Measurements from ENCODE around the gene NECAP2.

Gene NECAP2

GRCh38 chr1:16440470-16441281 is at the start of gene NECAP2:
TSS of gene NECAP2 (plus strand) at chr1:16440724. CDS start at chr1:16440762, 38 bp downstream.
- peak; percentile 52 for DNase-seq (ENCODE audit: low read depth, low spot score)
- peak; percentile 98 for TF ChIP-seq POLR2AphosphoS5 (IDR thresholded peaks at IDR 0.05; ENCODE audit: borderline replicate concordance, low read depth, low read length)
- no peak for TF ChIP-seq EZH2 (IDR thresholded peaks at IDR 0.05)
- peak within 1 kb of the TSS; percentile 89 for H3K4me3 ChIP-seq
- H3K36me3 ChIP-seq (ENCODE audit: insufficient read depth, low read length) = peaks cover 19% of the 10 kb centered on the region; the same call in 1 of the 2 replicates
- peak within 1 kb of the TSS; percentile 92 for H3K9ac ChIP-seq (ENCODE audit: insufficient read length)
- H3K27ac ChIP-seq = peak within 1 kb of the TSS; percentile 74; the same call in 1 of the 2 replicates
- no peaks in the 10 kb centered on the region for H3K9me3 ChIP-seq (ENCODE audit: low read depth, low read length)

GRCh38 chr1:16391411-16391810 is 49.1 kb upstream of the NECAP2 start:
- H3K4me3 ChIP-seq = no peak overlapping the region
- H3K9me3 ChIP-seq (ENCODE audit: low read depth, low read length) = no peaks in the 10 kb centered on the region
- H3K27ac ChIP-seq = no peak overlapping the region
- H3K9ac ChIP-seq (ENCODE audit: insufficient read length) = no peak overlapping the region
- no peak for DNase-seq (ENCODE audit: low read depth, low spot score)
- peaks cover 43% of the 10 kb centered on the region for H3K36me3 ChIP-seq (ENCODE audit: insufficient read depth, low read length)
- TF ChIP-seq POLR2AphosphoS5 (IDR thresholded peaks at IDR 0.05; ENCODE audit: borderline replicate concordance, low read depth, low read length) (no peak), FOXP2 (optimal IDR thresholded peaks at IDR 0.05; ENCODE audit: control extremely low read depth, extremely low read length, insufficient read depth) (no peak), EZH2 (IDR thresholded peaks at IDR 0.05) (no peak)

GRCh38 chr1:16392740-16393569 is 47.6 kb upstream of the NECAP2 start:
- peaks cover 49% of the 10 kb centered on the region for H3K36me3 ChIP-seq (ENCODE audit: insufficient read depth, low read length)
- H3K4me3 ChIP-seq = no peak overlapping the region
- TF ChIP-seq FOXP2 (optimal IDR thresholded peaks at IDR 0.05; ENCODE audit: control extremely low read depth, extremely low read length, insufficient read depth) = no peak
- no peak for TF ChIP-seq EZH2 (IDR thresholded peaks at IDR 0.05)
- no peak for TF ChIP-seq POLR2AphosphoS5 (IDR thresholded peaks at IDR 0.05; ENCODE audit: borderline replicate concordance, low read depth, low read length)
- no peak overlapping the region for H3K9ac ChIP-seq (ENCODE audit: insufficient read length)
- no peak overlapping the region for H3K27ac ChIP-seq
- H3K9me3 ChIP-seq (ENCODE audit: low read depth, low read length) = no peaks in the 10 kb centered on the region
- DNase-seq (ENCODE audit: low read depth, low spot score) = no peak

- Histone ChIP-seq H3K4me3 (no peak overlapping the region), H3K36me3 (ENCODE audit: insufficient read depth, low read length) (peaks cover 49% of the 10 kb centered on the region), H3K27ac (no peak overlapping the region), H3K9ac (ENCODE audit: insufficient read length) (no peak overlapping the region), H3K9me3 (ENCODE audit: low read depth, low read length) (no peaks in the 10 kb centered on the region)
- no peak for TF ChIP-seq EZH2 (IDR thresholded peaks at IDR 0.05)
- TF ChIP-seq POLR2AphosphoS5 (IDR thresholded peaks at IDR 0.05; ENCODE audit: borderline replicate concordance, low read depth, low read length) = no peak
- TF ChIP-seq FOXP2 (optimal IDR thresholded peaks at IDR 0.05; ENCODE audit: control extremely low read depth, extremely low read length, insufficient read depth) = no peak
- DNase-seq (ENCODE audit: low read depth, low spot score) = no peak
These were observed 46.7 kb upstream of the NECAP2 start for GRCh38 chr1:16393570-16394521.

DNA sequence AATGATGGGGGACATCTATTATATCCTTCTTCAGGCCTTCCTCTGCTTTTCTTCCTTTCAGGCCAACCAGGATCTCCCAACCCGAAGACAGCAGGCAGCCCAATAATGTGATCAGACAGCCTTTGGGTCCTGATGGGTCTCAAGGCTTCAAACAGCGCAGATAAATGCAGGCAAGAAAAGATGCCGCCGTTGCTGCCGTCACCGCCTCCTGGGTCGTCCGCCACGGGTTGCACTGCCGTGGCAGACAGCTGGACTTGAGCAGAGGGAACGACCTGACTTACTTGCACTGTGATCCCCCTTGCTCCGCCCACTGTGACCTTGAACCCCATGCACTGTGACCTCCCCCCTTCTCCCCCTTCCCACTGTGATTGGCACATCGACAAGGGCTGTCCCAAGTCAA is 45.5 kb upstream of the NECAP2 start:
- TF ChIP-seq FOXP2 (optimal IDR thresholded peaks at IDR 0.05; ENCODE audit: control extremely low read depth, extremely low read length, insufficient read depth) (no peak), POLR2AphosphoS5 (IDR thresholded peaks at IDR 0.05; ENCODE audit: borderline replicate concordance, low read depth, low read length) (no peak), EZH2 (IDR thresholded peaks at IDR 0.05) (no peak)

DNA sequence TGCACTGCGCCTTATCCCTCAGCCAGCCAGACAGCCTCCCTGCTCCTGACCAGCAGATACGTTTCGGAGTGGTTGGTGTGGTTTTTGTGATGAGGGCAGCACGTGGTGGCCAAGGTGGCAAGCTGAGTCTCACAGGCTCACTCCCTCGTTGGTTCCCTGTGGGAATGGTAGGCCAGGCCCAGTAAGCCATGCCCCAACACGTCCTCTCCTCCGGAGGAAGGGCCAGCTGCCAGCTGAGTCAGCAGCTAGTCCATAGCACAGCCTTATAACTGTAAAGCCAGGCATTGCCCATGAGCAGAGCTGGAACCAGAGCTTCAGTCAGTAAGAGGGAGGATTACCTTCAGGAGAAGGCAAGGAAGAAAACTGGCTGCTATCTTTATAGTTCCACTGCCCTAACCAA is 43.9 kb upstream of the NECAP2 start:
- no peak for TF ChIP-seq EZH2 (IDR thresholded peaks at IDR 0.05)
- TF ChIP-seq POLR2AphosphoS5 (IDR thresholded peaks at IDR 0.05; ENCODE audit: borderline replicate concordance, low read depth, low read length) = no peak
- no peak for TF ChIP-seq FOXP2 (optimal IDR thresholded peaks at IDR 0.05; ENCODE audit: control extremely low read depth, extremely low read length, insufficient read depth)
- Histone ChIP-seq H3K4me3 (no peak overlapping the region), H3K9me3 (ENCODE audit: low read depth, low read length) (no peaks in the 10 kb centered on the region), H3K9ac (ENCODE audit: insufficient read length) (no peak overlapping the region), H3K36me3 (ENCODE audit: insufficient read depth, low read length) (peaks cover 49% of the 10 kb centered on the region), H3K27ac (no peak overlapping the region)
- no peak for DNase-seq (ENCODE audit: low read depth, low spot score)

More for the DNA sequence above, 45.5 kb upstream of the NECAP2 start:
- Histone ChIP-seq H3K4me3 (no peak overlapping the region), H3K9me3 (ENCODE audit: low read depth, low read length) (no peaks in the 10 kb centered on the region), H3K36me3 (ENCODE audit: insufficient read depth, low read length) (peaks cover 49% of the 10 kb centered on the region), H3K27ac (no peak overlapping the region), H3K9ac (ENCODE audit: insufficient read length) (no peak overlapping the region)
- no peak for DNase-seq (ENCODE audit: low read depth, low spot score)

DNA sequence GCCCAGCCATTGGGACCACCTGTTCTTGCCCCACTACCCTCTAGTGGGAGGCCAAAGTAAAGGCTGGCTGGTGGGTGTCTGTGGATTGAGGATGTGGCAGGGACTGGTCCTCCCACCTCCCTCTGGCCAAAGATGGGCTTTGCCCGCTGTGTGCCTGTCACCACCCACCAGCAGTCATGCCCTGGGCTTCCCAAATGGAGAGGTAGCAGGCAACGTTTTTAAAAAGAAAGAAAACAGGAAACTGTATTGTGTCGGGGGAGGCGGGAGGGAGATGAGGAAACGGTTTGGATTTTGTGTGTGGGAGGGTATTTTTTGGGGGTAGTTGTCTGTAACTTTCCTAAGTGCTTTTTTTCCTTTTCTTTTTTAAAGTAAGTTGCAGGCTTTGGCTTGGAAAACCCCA is 43.4 kb upstream of the NECAP2 start:
- TF ChIP-seq POLR2AphosphoS5 (IDR thresholded peaks at IDR 0.05; ENCODE audit: borderline replicate concordance, low read depth, low read length) (no peak), EZH2 (IDR thresholded peaks at IDR 0.05) (no peak), FOXP2 (optimal IDR thresholded peaks at IDR 0.05; ENCODE audit: control extremely low read depth, extremely low read length, insufficient read depth) (no peak)
- Histone ChIP-seq H3K36me3 (ENCODE audit: insufficient read depth, low read length) (peaks cover 49% of the 10 kb centered on the region), H3K9me3 (ENCODE audit: low read depth, low read length) (no peaks in the 10 kb centered on the region), H3K4me3 (no peak overlapping the region), H3K9ac (ENCODE audit: insufficient read length) (no peak overlapping the region), H3K27ac (no peak overlapping the region)
- no peak for DNase-seq (ENCODE audit: low read depth, low spot score)

Data from SK-N-MC (cell line).